ENCODE results near the gene ASPM.
"Not testable (repeated sequence)": the region's sequence is repeated elsewhere in the genome, so short reads cannot be mapped to it uniquely, and the experiment has no call there.

The ASPM gene

DNA sequence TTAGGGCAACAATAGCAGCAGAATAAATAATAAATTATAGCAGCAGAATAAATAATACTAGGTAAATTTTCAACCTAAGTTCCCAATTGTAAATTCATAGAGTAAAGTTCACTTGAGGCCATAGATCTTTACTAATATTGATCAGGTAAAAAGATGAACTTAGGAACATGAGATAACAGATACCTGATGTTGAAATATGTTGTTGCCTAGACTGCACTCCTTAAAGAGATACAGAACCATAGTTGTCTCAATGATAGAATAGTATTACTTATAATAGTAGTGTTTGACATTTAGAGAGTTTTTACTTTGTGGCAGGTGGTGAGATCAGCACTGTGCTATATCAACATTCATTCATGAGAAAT lies 79.0 kb downstream of the ASPM start:
- DNase-seq = no peak

DNA sequence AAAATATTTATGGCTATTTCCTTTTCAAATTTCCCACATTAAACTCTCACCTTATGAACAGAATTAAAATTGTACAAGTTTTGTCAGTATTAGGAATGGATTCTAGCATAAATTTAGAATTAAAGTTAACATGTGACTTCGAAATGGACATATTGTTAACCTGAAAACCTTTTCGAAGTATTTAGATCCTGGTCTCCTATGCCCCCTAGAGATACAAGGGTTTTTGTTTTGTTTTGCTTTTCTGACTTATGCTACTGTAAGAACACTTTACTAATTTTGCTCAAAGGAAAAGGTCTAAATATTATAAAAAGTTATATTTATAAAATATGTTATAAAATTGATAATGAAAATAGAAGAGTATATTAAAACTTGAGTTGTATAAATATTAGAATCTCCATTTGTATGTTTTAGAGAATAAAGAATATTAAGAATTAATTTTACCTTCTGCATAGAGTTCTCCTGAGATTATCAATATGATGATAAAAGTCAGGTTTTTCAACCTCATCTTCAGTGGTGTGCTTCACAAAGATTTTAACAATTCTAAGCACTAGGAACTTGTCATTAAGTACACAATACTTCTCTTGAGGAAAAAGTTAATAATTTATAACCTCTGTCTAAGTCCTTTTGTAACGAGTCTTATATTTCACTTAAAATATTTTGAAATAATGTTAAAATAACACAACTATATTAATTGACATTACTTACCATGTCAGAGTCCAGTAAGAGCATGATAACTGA lies 79.6 kb downstream of the ASPM start, which contains the start of gene F13B:
TSS of gene F13B (minus strand) at position 542 of the 738 bp plus-strand sequence. CDS start at position 505, 37 bp downstream.
- no peak for DNase-seq

- DNase-seq = no peak
Measured at GRCh38 chr1:197066277-197066676, 80.2 kb downstream of the ASPM start.

- no peak for DNase-seq
Measured at GRCh38 chr1:197065559-197065958, 80.9 kb downstream of the ASPM start.

DNA sequence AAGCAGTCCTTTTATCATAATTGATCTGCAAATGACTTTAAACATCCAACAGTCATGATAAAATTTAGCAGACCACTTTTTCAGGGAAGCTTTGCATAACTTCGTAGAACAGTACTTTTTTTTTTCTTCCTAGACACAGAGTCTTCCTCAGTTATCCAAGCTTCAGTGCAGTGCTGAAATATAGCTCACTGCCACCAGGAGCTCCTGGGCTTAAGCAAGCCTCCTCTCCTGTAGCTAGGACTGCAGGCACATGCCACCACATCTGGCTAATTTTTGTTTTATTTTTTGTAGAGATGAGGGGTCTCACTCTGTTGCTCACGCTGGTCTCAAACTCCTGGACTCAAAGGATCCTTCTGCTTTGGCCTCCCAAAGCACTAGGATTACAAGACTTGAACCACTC lies 83.3 kb downstream of the ASPM start:
- DNase-seq = no peak

- DNase-seq = no peak
Measured at GRCh38 chr1:197062692-197063091, 83.8 kb downstream of the ASPM start.

GRCh38 chr1:197049100-197049499 lies 97.4 kb downstream of the ASPM start:
- DNase-seq = no peak

GRCh38 chr1:197042676-197043341 lies 103.7 kb downstream of the ASPM start:
- DNase-seq = peak; percentile 92

DNA sequence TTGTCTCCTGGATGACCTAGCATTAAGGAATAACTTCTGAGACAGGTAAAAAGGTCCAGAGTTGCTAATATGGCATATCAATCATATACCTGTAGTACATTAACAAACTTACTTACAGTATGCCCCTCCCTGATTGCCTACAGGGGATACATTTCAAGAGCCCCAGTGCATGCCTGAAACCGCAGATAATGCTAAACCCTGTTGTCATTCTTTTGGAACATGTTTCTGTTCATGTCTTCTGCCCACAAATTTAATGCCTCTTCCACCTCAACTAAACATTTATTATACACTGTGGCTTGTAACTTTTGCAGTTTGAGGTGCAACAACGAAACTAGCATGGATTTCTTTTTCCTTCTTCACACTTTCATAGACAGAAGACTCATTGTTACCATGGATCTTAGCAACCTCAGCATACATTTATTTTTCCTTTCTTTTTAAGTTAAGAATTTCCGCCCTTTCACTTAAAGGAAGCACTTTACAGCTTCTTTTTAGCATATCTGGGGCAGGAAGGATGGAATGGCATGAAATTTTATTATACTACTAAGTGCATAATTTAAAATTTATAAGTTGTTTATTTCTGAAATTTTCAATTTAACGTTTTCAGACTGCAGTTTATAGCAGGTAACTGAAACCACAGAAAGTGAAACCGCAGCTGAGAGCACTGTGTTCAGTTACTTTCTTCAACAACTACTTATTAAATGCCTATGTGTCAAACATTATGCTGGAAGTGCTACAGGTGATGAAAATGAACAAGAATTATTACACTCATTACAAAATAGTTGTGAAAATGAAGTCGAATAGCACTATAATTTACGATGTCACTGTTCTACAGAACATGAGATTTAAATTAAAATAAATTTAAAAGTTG lies 104.7 kb downstream of the ASPM start:
- no peak for DNase-seq

DNA sequence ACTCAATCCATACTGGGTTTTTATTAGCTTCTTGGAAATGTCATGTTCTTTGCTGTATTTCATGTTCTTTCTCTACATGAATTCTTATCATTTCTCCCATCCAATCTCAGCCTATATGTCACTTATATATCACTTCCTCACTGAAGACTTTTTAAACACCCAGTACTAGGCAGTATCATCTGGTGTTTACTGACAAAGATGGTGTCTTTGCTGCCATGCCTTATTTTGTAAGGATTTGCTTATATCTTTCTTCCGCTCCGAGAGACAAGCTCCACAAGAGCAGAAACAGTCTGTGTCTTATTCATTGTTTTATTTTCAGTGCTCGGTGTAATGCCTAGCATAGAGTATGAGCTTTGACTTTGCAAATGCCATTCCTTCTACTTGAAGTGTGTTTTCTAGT lies 109.6 kb downstream of the ASPM start:
- no peak for DNase-seq

- not testable (repeated sequence) for DNase-seq
Measured at GRCh38 chr1:197034631-197035339, 111.7 kb downstream of the ASPM start.

Data from NCI-H345 (cell line).